GM18873 (cell line): Measurements from ENCODE around the gene PPP2R2C.

Source experiments
- ATAC-seq: cut with Tn5 transposase; IDR thresholded peaks from one replicate; pipeline ENCODE4 v1.9.1; 2021; ENCODE audit warnings: mild to moderate bottlenecking, moderate library complexity, moderate number of reproducible peaks; ENCODE audit not compliant: unreplicated experiment, low FRiP score

PPP2R2C gene

DNA sequence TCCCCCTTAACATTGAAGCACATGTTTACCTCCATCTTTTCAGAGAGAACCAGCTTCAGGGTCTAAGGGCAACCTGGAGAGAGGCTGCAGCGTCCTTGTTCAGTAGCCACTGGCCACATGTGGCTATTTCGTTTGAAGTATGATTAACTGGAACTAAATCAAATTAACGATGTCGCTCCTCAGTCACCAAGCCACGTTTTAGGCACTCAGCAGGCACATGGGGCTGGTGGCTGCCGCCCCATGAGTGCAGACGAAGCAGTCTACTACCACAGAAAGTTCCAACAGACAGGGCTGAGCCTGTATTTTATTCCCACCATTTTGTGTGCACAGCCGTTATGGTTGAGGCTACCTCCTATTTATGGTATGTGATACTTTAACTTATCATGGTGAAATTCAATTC lies 103.4 kb downstream of the PPP2R2C start:
- ATAC-seq = no peak

DNA sequence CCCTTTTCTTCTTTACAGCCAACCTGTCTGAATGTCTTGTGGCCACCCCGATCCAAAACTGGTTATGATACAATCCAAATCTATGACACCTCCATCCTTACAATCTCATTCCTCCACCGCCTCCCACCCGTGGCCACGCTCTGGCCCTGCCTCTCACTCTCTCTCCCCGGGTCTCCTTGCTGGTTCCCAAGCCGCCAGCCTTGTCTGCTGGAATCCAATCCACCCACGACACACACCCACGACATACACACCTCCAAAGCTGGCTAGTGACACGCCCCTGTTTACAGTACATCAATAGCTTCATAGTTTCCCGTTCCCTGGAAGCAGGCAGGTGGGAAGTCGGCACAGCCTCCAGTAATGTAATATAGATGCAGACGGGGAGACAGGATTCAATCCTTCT lies 103.8 kb downstream of the PPP2R2C start:
- no peak for ATAC-seq

DNA sequence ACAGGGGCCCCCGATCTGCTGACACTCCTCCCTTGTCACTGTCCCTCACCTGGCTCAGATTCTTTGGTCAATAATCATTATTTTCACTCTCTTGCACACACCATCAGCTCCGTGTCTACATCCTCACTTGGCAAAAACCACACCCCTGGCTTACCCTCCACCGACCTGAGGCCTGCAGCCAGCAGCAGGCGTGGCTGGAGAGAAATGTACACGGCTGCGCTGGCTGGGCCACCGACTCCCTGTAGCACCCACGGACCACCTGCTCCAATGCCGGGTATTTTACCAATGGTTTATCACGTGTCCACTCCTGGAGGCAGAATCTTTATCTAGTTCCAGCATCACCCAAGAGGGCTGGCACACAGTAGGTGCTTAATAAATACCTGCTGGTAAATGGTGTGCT lies 104.3 kb downstream of the PPP2R2C start:
- ATAC-seq = no peak

GRCh38 chr4:6367371-6367851 lies 105.0 kb downstream of the PPP2R2C start:
- ATAC-seq = no peak

DNA sequence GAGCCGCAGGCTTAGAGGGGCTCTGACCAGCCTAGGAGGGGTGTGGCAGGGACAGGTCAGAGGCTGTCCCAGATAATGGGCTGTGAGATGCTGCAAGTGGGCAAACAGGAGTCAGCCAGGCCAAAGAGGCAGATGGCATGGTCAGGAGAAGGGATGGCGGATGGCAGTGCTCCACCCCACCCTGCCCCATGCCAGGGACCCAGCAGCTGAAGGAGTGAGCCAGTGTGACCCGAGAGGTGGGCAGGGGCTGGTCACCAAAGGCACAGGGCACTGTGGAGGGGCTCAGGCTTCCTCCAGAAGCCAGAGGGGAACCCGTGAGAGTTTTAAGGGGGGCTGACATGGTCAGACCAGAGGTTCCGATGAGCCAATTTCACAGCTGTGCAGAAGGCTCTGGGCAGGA lies 105.8 kb downstream of the PPP2R2C start:
- ATAC-seq = no peak

GRCh38 chr4:6365545-6366086 lies 106.8 kb downstream of the PPP2R2C start:
- ATAC-seq = no peak

DNA sequence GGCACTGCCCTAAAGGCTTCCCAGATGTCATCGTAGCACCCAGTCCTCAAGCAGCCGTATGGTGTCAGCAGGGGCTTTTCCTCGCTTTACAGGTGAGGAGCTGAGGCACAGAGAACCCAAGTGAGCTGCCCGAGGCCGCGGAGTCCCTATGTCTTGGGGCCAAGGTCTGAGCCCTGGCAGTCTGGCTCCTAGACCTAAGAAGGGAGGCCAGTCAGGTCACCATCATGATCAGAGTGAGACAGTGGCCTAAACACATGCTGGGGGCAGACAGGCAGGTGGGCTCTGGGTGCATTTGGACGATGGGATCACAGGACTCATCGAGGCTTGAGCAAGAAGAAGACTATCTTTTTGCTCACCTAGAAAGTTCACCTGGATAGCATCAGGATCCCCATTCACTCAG lies 107.8 kb downstream of the PPP2R2C start:
- ATAC-seq = no peak

GRCh38 chr4:6364146-6364545 lies 108.3 kb downstream of the PPP2R2C start:
- no peak for ATAC-seq

- ATAC-seq = no peak
Observed at GRCh38 chr4:6362896-6363295, 109.5 kb downstream of the PPP2R2C start.

DNA sequence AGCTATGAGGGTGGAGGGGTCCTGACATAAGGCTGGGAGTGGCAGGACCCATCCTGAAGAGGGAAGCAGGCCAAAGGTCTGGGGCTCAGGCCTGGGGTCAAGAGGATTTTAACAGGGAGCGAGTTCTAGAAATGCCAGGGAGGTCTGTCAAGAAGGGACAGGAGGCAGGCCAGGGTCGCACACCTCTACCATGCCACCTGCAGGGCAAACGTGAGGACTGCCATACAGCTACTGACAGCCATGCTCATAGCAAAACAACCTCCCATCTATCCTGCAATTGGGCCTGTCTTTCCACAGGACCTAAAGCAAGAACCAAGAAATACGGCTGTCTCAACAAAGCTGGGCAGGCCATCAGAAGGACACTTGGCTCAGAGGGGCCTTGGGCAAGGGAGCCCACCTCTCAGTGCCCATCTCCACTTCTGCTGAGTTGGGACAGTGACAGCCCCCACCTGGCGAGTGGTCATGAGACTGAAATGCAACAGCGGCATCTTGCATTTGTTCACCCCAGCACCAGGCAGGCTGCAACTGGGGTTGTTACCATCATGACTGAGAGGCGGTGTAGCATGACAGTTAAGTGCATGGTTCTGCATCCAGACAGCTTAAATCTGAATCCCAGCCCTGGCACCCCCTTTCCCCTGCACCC lies 110.0 kb downstream of the PPP2R2C start:
- ATAC-seq = no peak

DNA sequence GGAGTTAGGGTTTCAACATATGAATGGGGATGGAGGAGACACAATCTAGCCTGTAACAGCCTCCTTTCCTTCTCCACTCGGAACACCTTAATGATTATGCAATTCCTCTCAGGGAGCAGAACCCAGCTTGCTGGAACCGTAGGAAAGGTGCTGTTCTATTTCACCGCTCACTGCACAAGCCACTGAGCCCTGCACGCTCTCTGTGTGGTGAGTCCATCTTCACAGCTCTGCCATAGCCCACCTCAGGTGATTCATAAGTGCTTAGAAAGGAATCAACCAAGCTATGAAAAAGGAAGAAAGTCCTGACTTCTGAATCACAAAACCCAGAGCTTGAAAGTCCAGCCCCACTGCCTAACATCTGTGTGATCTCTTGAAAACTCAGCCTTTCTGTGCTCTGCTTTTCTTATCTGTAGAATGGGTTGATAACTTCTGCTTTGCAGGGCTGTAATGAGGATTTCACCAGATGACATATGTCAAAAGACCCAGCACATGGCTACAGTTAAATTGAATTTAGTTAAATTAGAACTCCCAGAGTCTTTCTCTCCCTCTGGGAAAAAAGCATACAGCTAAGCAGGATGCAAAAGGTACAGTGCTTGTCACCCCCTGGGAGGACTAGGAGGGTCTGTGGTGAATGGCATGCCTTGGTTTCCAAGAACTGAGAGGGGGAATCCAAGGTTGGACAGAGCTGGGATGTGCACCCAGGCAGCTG lies 111.2 kb downstream of the PPP2R2C start:
- no peak for ATAC-seq

- ATAC-seq = no peak
Observed at GRCh38 chr4:6360385-6360784, 112.0 kb downstream of the PPP2R2C start.

DNA sequence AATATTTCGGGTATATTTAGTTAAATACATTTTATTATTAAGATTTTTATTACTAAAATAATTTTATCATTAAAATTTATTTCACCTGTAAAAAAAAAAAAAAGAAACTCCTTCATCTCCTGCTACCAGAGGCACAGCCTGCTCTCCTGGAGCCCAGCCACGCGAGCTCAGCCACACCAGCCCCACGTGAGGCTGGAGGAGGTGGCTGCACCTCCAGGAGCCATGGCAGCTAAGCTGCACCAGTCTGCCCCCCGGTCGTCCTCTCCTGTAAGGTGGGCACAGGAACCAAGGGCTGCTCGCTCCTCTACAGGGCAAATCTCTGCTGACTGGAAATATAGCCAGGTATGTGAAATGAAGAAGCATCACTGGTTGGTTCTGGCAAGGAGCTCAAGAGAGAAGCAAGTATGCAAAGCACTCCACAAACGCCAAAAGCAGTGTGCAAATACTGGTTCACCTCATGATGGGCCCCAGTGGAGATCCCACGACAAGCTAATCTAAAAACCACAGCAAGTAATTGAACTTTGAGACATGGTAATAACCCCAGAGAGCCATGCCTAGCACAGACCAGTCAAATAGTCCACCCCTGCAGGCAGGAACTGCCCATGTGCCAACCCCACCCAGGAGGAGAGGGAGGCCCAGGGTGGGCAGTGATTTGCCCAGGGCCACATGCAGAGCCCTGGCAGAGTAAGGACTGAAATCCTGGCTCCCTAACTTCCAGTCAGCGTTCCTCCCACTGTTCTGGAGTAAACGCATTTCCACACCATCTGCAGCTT lies 112.7 kb downstream of the PPP2R2C start:
- ATAC-seq = no peak

- ATAC-seq = no peak
Observed at GRCh38 chr4:6357476-6357875, 114.9 kb downstream of the PPP2R2C start.

DNA sequence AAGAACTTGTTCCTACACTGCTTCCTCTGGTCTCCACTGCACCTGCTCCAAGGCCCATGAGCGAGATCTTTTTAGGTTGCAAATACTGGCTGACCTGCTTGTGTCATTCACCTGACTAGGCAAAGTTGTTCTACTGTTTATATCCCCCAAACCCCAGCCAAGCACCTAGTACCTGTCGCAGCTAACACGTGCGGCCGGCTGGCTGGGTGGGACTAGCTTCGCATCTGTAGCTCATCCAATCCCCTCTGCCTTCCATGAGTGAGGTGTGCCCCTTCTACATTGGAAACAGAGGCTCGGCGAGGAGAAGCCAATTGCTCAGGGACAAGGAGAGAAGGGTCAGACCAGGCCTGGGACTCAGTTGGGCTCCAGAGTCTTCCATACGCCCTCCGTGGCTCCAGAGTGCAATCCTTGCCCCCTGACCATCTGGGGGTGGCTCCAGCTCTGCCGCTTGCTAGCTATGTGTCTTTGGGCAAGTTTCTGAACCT lies 116.3 kb downstream of the PPP2R2C start:
- no peak for ATAC-seq

DNA sequence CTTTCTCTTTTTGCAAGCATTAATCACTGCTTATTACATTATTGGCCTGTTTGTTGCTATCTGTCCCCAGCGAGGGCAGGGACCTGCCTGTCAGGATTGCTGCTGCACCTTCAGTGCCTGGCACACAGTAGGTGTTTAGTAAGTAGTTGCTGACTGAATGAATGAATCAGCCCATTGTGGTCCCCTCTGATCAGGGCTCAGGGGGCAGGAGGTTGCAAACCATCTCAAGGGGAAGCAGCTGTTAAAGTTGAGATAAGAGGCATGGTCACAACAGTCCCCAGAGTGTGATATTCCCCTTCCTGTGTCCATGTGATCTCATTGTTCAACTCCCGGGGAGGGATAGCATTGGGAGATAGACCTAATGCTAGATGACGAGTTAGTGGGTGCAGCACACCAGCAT lies 117.4 kb downstream of the PPP2R2C start:
- ATAC-seq = no peak

DNA sequence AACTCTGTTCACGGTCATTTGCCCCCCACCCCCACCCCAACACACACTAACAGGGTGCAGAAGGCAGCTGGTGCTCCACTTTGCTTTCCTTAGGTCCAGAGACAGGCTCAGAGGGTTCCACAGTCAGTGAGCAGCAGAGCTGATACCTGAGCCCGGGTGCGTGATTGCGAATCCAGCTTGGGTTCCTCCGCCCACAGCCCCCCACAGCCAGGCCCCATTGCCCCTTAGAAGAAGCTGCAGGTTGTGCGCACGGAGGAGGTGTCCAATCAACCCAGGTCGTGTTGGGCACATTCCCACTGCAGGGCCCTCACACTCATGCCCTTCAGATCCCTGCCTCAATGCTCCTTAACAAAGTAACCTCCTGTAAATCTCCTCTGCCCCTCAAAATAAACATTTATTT lies 117.8 kb downstream of the PPP2R2C start:
- no peak for ATAC-seq

DNA sequence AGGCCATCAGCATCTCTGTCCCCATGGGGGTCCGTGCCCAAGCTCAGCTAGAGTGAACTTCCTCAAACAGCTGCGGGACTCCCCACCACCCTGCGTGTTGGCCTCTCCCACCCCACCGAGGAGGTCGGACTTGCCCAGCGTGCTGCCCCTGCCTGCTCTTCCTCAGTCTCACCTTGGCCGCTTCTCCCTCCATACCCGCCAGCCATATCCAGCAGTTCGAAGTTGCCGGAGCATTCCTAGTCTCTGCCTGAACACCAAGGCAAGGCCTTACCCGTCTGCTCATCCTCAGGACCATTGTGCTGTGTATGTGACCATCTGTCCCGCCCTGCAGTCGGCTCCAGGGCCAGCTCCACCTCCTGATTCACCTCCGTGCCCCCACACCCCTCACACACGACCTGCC lies 118.3 kb downstream of the PPP2R2C start:
- no peak for ATAC-seq

- ATAC-seq = no peak
Observed at GRCh38 chr4:6352031-6352692, 120.3 kb downstream of the PPP2R2C start.

GRCh38 chr4:6351246-6352000 lies 121.0 kb downstream of the PPP2R2C start:
- no peak for ATAC-seq
